ENCODE results near the gene PNPO.

PNPO gene

DNA sequence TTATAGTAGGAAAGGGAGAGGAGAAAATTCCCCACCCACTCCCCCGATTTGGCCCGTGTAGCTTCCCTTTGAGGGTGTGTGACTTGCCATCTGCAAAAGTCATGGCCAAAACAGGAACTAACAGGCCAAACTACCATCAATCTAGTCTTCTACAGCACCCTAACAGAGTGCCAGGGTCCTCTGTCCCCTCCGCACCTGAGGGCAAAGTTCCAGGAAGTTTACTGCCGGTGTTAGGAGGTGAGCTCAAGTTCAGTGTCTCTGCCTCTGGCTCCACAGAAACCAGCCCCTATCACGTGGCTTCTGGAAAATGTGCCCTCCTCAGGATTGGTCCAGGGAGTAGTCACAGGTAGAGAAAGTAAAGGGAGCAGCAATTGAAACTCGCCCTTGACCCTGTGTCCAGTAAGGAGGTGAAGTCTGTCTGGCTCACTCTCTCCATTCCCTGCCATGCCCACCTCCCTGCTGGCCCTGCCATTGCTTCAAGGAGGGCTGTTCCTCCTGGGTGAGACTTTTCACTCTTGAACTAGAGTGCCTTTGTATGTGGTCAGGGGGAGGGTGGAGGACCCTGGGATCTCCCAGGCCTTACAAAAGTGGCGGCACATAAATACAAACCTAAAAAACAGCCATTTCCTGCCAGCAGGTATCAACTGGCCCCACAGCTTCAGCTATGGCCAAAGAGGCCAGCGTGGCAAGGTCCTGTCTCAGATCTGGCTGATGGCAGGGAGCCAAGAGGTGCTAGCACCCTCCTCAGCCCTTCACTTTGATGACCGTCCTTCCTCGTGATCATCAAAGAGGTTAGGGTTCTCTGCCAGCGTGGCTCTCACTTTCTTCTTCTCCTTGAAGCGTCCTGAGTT lies 11.0 kb downstream of the PNPO start:
- DNase-seq = no peak

DNA sequence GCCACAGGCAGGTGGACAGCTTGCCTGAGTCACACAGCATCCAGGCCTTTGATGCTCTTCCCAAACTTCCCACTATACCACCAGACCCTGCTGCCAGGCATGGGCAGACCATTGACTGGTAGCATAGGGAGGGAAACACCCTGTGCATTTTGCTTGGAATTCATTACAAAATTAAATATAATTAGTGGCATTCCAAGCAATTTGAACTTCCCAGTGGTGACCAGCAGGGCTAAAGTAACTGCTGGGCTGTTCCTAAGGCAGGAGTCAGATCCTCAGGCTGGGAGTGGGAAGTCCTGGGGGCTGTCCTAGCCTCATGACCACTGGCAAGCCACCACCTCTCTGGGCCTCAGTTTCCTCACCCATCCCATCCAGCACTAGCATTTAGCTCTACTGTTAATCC lies 12.5 kb downstream of the PNPO start:
- DNase-seq = no peak

DNA sequence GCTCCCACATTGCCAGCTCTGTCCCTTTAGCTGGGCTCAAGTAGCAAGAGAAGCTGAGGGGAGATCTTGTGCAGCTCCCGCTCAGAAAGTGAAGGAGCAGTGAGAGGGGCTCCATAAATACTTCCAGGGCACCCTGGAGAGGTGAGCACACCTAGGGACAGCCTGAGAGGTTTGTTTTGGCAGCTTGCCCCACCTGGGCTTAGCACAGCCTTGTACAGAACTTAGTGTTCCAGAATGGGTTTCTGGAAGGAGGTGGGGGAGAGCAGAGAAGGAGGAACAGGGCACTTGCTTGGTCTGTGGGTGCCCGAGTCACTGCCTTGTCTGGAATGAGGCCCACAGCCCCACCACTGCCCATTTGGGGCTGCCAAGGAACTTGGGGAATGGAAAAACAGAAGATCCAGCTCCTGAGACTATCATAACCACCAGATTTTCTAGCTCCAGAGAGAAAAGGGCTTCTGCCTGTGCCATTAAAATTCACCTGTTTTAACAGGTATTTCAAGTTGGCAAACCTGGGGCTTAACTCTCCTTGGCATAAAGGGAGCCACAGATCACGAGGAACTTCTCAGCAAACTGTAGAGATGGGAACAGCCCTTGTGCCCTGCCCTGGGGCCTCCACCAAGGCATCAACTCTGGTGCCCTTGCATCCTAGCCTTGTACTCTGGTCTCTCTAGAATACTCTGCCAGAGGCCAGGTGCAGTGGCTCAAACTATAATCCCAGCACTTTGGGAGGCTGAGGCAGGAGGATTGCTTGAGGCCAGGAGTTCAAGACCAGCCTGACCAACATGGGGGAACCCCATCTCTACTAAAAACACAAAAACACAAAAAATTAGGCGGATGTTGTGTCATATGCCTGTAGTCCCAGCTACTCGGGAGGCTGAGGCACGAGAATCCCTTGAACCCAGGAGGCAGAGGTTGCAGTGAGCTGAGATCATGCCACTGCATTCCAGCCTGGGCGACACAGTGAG lies 14.4 kb downstream of the PNPO start:
- no peak for DNase-seq

DNA sequence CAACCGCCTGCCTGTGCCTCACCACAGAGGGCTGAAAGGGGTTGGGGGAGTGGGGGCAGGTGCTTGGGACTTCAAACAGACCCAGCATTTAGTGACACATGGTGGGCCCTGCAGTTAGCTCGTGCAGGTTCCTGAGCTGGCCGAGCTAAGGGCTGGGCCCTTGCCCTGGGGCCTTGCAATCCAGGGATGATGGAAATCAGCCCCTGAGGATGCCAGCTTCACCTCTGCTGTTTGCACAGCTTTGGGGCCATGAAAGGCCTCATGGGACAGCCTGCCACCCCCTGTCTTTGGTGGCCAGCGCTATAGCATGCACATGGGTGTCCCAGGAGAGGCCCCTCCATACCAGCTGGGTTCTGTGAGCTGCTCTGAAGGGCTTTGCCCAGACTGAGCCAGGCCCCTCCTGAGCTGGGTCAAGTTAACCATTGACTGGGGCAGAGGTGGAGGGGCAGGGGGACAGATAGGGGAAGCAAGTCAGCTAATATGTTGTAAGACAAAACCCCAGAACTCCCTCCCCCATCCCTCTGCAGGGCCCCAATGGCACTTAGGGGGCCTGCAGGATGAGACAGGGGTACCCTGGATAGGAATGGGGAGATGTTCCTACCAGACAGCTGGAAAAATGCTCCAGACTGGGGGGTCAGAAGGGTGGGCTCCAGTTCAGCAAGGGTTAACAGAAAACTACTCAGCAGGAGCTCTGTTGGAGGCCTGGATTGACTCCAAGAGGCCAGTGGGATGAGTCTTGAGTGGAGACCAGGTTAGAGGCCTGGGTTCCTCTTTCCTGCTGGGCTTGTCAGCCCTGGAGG lies 15.6 kb downstream of the PNPO start:
- DNase-seq = no peak

DNA sequence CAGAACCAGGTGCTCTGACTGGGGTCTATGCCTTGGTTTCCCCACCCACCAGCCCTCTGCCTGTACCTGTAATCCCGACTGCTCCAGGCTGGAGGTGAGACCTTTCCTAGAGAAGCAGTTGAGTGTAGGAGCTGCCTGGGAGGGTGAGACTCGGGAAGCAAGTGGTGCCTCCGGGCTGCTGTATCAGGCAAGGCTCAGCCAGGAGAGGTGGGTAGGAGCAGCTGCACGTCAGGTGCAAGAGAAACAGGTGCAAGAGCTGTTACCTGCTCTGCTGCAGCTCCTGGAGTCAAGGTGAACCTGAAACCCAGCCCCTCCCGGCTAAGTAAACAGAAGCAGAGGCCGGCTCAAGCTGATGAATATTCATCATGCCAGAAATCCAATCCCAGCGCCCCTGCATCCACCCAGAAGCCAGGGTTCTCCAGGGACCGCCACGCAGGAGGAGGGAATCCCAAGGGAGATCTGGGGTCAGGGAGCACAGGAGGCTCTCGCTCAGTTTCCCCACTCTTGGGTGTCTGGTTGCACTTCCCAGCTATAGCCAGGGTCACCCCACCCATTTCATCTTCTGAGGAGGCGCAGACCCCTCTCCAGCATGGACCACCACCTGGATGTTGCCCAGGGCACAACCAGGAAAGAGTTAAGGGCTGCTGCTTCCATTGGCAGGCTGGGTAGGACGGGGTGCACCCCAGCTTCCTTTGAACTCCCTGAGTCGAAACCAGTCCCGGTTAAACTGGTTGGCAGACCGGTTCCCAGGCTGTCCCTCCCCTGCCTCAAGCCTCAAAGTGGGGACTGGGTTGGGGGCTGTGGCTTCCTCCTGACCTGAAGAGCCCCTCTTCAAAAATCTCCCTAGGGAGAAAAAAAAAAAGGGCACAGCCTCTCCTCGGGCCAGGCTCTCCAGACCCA lies 16.5 kb downstream of the PNPO start, which contains the start of gene PRR15L:
Gene PRR15L (minus strand): TSS at position 293 of the 900 bp plus-strand sequence. CDS start 4,649 bp downstream, outside the sequence.
- DNase-seq = no peak

DNA sequence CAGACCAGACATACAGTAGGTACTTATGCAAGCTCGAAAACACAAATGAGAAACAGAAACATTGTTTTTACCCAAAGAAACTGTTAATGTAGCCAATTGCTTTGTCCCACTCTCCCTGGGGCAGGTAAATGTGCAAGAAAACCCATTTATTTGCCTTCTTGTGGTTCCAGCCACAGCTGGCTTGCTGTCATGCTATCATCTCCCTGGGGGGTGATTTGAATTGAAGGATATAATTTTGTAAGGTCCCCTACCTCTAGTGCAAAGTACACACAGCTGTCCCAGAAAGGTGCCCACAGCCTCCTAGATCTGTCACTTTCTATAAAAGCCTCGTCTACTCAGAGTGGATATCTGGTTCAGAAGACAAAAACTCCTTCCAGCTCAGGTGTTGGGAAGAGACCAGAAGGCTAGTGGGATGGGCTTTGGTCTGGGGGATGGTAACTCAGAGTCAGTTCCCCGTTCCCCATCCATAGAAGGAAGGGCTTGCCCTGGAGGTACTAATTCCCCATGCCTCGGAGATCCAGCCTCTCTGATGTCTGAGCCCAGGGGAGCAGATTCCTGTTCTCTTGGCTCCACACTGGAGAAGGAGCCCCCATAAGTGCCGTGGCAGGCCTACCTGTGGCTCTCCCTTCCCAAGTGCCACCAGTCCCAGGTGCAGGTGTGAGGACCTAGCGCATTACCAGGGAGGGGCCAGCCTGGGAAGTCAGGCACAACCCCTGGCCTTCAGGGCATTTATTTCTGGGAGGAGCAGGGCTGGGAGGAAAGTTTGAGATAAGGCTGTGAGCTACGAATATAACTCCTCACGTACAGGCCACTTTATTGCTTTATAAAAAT lies 18.7 kb downstream of the PNPO start:
- no peak for DNase-seq

DNA sequence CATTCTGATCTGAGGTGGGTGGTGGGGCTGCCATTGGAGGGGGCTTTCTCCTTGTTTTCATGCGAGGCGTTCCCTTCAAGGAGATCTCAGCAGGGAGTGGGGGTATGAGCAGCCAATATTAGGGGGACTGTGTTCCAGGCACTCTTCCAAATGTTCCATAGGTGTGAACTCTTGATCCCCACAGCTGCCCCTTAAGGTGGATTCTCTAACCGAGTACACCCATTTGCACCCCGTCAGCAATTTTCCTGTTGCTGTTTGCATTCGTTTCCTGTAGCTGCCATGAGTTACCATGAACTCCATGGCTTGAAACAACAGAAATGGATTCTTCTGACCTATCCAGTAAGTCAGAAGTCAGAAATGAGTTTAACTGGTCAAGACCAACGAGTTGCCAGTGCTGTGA lies 20.0 kb downstream of the PNPO start:
- DNase-seq = no peak

DNA sequence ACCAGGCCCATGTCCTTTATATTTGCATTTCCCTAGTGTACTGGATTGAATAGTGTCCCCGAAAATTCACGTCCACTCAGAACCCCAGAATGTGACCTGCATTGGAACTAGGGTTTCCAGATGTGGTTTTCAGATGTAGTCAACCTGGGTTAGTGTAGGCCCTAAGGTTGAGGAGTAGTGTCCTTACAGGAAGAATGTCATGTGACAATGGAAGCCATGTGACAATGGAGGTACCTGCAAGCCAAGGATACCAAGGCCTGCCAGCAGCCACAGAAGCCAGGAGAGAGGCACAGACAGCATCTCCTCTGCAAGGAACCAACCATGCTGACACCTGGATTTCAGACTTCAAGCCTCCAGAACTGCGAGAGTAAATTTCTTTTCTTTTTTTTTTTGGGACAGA lies 21.5 kb downstream of the PNPO start:
- DNase-seq = no peak

DNA sequence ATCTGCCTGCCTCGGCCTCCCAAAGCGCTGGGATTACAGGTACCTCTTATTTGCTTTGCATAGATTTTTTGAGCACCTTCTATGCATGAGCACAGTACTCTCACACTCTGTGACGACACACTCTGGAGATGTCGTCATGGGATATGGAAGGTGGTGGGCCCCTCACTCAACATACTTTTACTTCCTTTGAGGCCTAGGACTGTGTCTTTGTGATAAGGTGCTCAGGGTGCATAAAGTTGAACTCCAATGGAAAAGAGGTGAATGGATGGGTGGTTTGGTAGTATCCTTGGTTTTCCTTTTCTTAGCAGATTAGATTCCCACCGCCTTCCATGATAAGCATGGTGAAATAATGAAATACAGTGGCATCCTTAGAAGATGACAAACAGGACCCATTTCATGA lies 23.5 kb downstream of the PNPO start:
- DNase-seq = no peak

DNA sequence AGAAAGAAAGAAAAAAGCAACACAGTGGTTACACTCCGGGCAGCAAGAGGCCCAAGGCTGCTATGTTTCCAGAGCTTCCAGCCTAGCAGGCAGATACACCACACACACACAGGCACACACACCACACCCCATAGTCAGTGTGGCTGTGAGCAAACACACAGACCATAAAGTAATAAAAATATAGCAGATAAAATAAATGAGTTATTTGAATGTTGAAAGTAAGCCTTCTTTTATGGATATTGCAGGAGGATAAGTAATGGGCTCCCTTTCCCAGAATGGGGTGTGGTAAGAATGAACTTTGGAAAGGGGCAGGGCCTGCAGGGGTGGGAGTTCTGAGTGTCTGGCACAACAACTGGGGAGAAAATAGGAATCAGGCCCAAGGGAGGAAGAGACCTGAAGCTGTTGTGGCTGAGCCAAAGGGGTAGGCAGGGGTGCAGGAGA lies 24.7 kb downstream of the PNPO start:
- no peak for DNase-seq

DNA sequence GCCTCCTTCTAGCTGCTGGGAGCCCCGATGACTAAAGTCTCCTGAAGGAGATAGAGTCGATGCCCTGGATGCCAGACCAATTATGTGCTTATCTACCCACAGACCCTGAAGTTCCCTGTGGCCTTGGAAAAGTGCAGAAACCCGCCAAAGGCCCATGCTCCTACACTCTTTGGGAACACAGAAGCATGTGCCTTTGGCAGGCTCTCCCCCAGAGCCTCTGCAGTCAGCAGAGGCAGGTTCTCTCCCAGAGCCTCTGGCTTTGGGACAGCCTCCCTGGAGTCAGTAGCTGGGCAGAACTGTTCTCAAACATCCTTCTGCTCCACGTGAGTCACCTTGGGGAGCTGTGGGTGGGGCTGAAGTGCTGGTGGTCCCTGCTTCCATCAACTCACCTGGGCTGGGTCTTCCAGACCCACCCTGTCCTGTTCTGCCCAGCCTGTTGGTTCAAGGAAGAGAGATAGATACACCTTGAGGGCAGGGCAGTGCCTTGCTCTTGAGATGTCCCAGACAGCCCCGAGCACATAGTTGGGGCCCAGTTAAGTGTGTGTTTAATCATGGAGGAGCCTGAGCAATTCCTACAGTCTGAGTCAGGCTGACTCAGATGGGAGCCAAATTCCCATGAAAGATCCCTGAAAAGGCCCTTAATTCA lies 26.4 kb downstream of the PNPO start:
- DNase-seq = no peak

DNA sequence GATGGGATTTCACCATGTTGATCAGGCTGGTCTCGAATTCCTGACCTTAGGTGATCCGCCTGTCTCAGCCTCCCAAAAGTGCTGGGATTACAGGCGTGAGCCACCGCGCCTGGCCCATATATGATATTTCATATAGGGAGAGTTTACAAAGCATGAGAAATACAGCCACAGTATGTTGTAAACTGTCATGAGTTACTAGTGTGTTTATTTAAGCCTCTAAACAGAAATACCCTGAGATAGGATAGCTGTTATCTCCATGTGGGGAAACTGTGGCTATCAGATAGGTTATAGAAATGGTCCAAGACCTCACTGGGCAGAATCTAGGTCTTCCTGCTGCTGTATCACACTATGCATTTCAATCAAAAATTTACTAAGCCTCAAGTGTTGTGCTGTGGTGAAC lies 27.5 kb downstream of the PNPO start:
- DNase-seq = no peak

DNA sequence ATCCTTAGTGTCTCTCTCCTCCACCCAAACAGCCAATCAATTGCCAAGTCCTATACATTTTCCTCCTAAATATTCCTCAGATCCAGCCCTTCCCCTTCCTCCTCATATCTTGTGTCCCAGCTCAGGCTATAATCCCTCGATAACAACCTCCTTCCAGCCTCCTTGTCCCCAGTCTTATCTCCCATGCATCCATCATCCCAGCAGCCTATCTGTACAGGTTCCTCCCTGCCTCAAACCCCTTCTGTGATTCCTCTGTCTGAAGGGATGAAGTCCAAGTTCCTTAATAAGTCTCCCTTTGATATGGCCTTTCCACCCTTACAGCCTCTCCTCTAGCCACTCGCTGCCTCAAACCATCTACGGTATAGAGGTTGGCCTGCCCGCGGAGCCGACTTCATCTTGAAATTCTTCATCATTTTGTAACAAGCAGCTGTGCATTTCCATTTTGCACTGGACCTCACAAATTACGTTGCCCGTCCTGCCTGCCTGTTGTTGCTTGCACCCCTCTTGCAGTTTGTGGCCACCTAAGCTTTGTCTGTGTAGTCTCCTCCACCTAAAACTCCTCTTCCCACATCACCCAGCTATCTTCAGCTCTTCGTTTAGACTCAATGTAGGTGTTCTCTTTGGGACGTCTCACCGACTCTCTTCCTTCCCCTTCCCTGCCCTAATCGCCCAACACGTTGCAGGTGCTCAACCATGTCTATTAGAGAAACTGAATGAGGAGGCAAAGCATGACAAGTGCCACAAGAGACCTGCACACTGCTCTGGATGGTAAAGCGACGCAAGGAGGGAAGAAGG lies 28.8 kb downstream of the PNPO start:
- DNase-seq = no peak

DNA sequence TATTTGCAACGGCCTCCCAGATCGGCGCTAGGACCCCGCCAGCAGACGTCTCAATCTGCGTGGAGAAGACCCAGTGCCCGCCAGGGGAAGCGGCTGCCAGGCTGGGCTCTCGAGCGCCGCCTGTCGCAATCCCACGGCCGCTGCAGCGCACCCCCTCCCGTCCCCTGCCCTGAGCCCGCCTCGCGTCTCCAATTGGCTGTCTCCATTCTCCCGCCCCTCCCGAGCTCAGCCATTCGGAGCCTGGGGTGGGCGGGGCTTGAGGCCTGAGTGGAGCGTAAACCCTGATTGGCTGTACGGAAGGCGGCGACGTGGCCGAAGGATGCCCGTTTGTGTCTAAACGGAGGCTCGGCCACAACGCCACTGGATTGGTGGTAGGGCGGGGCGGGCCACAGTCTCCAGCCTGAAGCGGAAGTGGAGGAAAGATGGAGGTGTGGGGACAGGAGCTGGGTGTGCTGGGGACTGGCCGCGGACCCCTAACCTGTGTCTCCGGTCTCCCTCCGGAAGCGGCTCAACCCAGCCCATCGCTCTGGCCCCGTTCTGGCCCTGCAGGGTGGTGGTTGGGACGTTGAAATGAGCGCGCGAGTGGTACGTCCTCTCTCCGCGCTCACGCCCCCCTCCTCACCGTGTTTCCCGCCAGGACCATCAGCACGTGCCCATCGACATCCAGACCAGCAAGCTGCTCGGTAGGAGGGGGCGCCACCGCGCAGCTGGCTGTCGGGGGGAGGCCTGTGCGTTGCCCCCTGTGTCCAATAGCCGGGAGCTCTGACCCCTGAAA lies 29.5 kb downstream of the PNPO start, which contains the start of gene CDK5RAP3:
Gene CDK5RAP3 (plus strand): TSS at position 389 of the 775 bp plus-strand sequence. CDS start 34 bp downstream, at position 423.
- DNase-seq = peak; percentile 100

DNA sequence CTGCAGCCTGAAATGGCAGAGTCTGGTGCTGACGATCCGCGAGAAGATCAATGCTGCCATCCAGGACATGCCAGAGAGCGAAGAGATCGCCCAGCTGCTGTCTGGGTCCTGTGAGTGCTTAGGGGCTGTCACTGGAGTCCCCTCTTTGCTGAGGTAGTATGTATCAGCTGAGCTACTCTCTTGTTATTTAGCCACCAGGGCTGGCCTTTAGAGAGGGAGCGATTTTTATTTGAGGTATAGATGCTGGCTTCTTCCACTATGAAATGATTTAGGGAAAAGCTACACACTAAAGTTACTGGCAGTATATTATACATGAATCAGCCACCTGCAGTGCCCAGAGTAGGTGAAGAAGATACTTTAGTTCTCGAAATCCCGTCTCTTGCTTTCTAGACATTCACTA lies 32.2 kb downstream of the PNPO start:
- DNase-seq = no peak

DNA sequence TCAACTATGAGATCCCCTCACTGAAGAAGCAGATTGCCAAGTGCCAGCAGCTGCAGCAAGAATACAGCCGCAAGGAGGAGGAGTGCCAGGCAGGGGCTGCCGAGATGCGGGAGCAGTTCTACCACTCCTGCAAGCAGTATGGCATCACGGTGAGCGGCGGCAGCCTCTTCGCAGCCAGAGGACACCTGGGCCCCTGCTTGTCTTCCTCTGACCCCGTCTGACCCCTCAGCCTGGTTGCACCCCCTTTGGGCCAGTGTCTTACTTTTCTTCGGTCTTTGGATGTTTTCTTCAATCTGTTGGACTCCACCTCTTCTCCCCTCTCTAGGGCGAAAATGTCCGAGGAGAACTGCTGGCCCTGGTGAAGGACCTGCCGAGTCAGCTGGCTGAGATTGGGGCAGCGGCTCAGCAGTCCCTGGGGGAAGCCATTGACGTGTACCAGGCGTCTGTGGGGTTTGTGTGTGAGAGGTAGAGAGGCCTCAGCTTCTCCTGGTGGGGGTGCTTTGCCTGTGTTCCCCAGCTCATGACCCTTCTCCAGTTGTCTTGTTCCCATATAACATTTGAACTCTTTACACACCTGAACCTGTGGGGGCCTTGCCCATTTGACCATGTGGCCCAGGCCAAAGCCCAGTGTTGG lies 33.9 kb downstream of the PNPO start:
- no peak for DNase-seq

DNA sequence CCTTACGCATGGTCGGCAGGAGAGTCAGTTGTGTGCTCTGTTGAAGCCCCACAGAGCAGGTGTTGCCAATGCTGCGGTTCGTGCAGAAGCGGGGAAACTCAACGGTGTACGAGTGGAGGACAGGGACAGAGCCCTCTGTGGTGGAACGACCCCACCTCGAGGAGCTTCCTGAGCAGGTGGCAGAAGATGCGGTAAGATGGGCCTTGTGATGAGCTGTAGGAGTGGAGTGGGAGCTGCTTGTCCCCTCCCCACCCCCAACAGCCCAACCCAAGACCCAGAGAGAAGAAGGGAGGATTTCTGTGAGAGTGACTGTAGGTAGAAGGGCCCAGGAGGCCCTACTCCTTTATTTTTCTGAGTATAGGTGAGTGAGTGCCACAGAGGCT lies 34.4 kb downstream of the PNPO start:
- DNase-seq = no peak

DNA sequence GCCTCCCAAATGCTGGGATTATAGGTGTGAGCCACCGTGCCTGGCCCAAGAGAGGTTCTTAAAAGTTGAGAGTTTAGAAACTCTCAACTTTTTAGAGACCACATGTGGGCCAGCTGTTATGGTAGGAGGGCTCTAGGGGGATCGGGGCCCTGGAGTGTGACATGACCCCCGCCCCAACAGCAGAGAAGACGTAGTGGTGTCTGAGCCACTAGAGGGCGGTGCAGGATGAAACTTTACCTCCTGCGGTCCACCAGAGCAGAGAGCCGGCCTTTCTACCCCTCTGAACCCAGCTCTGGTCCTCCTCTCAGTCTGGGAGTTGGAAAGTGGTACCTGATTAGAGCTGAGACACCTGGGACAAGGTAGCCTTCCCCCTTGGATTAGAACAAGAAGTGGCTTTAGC lies 37.0 kb downstream of the PNPO start:
- peak; percentile 51 to 57 for DNase-seq
